Osteocyte (in vitro differentiated cells): ENCODE measurements around the gene CFAP97D1. TPM values are rescaled to one million over a fixed set of nuclear protein-coding genes. Genes with fewer than 3 reads are reported as not detected.

ENCODE experiments used
- DNase-seq: peaks from one replicate; pipeline ENCODE4 v3.0.0; 2021; ENCODE audit warnings: mixed read lengths; ENCODE audit not compliant: unreplicated experiment; ENCODE audit errors: extremely low spot score
- H3K27ac Mint-ChIP-seq: one replicate; pipeline ENCODE4 v1.8.0; 2021; ENCODE audit warnings: mild to moderate bottlenecking, mixed read lengths; ENCODE audit not compliant: unreplicated experiment
- H3K27me3 Mint-ChIP-seq: one replicate; pipeline ENCODE4 v1.8.0; 2021; ENCODE audit warnings: mixed read lengths; ENCODE audit not compliant: unreplicated experiment
- H3K36me3 Mint-ChIP-seq: one replicate; pipeline ENCODE4 v1.8.0; 2021; ENCODE audit warnings: mixed read lengths; ENCODE audit not compliant: unreplicated experiment
- H3K4me1 Mint-ChIP-seq: one replicate; pipeline ENCODE4 v1.8.0; 2021; ENCODE audit warnings: mixed read lengths; ENCODE audit not compliant: unreplicated experiment
- H3K4me3 Mint-ChIP-seq: one replicate; pipeline ENCODE4 v1.8.0; 2021; ENCODE audit warnings: mild to moderate bottlenecking, moderate library complexity, mixed read lengths; ENCODE audit not compliant: unreplicated experiment
- H3K9me3 Mint-ChIP-seq: one replicate; pipeline ENCODE4 v1.8.0; 2021; ENCODE audit warnings: mixed read lengths; ENCODE audit not compliant: unreplicated experiment
- CTCF ChIP-seq: fragments of 200-600 bp; sonication (generic); IDR thresholded peaks from 2 replicates; pipeline ENCODE4 v1.5.0; 2021; ENCODE audit warnings: antibody characterized with exemption, mild to moderate bottlenecking, moderate library complexity
- total RNA-seq: library from RNA; stranded (reverse); gene quantifications from 2 replicates; pipeline ENCODE4 v1.2.1, GENCODE V29; 2021

The CFAP97D1 gene
- total RNA-seq, 1 donor from 2014 or later = not detected

DNA sequence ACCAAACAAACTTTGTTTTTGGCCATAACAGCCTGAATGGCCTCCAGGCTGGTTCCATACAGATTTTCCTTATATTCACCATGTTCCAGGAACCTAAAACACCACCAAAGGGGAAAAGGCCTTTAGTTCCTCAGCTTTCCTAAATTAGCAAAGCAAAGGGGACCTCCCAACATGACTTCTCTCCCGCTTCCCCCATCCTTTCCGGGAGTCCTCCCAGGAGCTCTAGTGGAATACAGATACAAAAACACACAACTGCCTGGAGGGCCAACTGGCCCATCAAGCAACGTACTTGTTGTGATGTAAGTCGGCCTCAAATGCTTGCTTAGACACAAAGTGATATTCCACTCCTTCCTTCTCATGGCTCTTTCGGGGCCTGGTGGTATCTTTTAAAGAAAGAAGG is 30.6 kb downstream of the CFAP97D1 start:
- no peak for TF ChIP-seq CTCF
- Mint-ChIP-seq H3K4me3 (no peak overlapping the region), H3K4me1 (peaks cover 7% of the 10 kb centered on the region), H3K9me3 (no peaks in the 10 kb centered on the region), H3K27ac (no peak overlapping the region), H3K27me3 (no peaks in the 10 kb centered on the region), H3K36me3 (peaks cover 8% of the 10 kb centered on the region)
- DNase-seq = no peak

DNA sequence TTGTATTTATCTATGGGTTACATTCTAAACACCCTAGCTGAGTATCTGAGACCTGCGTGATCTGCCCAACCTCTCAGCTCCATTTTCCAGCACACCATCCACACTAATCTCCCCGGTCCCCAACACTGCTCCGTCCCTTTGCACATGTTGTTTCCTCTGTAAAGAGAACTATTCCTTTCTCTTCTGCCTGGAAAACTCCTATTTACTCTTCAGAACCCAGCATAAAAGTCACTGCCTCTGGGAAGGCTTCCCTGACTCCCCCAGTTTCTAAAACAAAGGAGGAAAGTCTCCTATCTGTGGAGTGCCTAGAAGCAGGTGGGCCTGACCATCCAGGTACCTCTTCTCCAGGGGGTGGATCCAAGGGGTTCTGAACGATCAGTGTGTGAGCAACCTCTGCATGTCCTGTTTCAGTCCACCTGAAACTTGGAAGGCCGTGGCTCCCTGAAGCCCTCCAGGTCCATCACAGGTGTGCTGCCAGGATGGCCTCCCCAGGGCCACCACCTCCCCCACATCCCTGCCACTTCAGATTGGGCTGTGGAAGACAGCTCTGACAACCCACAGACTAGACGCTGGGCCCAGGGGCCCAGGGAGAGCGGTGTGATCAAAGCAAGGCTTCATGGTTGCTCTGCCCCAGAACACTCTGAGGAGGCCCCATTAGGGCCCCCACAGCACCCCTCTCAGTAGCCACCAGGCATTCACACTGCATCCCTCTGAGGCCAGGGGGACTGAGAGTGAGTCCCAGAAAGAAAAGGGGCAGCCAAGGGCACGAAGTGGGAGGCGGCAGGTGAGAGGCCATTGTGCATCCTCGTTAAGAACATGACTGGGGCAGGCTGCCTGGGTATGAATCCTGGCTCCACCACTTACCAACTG is 32.4 kb downstream of the CFAP97D1 start:
- H3K9me3 Mint-ChIP-seq = no peaks in the 10 kb centered on the region
- TF ChIP-seq CTCF = no peak
- no peak overlapping the region for H3K4me3 Mint-ChIP-seq
- peaks cover 8% of the 10 kb centered on the region for H3K36me3 Mint-ChIP-seq
- H3K27ac Mint-ChIP-seq = no peak overlapping the region
- DNase-seq = no peak
- no peaks in the 10 kb centered on the region for H3K27me3 Mint-ChIP-seq
- peaks cover 7% of the 10 kb centered on the region for H3K4me1 Mint-ChIP-seq

GRCh38 chr17:43813386-43813785 is 33.2 kb downstream of the CFAP97D1 start:
- Mint-ChIP-seq H3K9me3 (no peaks in the 10 kb centered on the region), H3K27ac (no peak overlapping the region), H3K27me3 (no peaks in the 10 kb centered on the region), H3K36me3 (peaks cover 6% of the 10 kb centered on the region), H3K4me3 (no peak overlapping the region), H3K4me1 (peaks cover 7% of the 10 kb centered on the region)
- DNase-seq = no peak
- TF ChIP-seq CTCF = no peak

GRCh38 chr17:43814026-43814425 is 33.8 kb downstream of the CFAP97D1 start:
- Mint-ChIP-seq H3K4me1 (peaks cover 7% of the 10 kb centered on the region), H3K4me3 (no peak overlapping the region), H3K27me3 (no peaks in the 10 kb centered on the region), H3K36me3 (peaks cover 4% of the 10 kb centered on the region), H3K9me3 (no peaks in the 10 kb centered on the region), H3K27ac (no peak overlapping the region)
- no peak for DNase-seq
- no peak for TF ChIP-seq CTCF

- Mint-ChIP-seq H3K27me3 (no peaks in the 10 kb centered on the region), H3K4me3 (no peak overlapping the region), H3K27ac (peak overlapping the region; percentile 5), H3K9me3 (no peaks in the 10 kb centered on the region), H3K4me1 (peaks cover 7% of the 10 kb centered on the region), H3K36me3 (peaks cover 10% of the 10 kb centered on the region)
- TF ChIP-seq CTCF = no peak
- DNase-seq = no peak
These were observed 34.5 kb downstream of the CFAP97D1 start for GRCh38 chr17:43814714-43815113.
